Measurements from ENCODE around the gene HEPH. TPM values are rescaled to one million over a fixed set of nuclear protein-coding genes. Genes with fewer than 3 reads are reported as not detected.

HEPH gene
- total and polyA plus RNA-seq, 9 of the 15 experiments (the other 6 are each of a cell fraction or from before 2014, with no cell fraction given): 22.4 to 67.6 (median 42.9) TPM

DNA sequence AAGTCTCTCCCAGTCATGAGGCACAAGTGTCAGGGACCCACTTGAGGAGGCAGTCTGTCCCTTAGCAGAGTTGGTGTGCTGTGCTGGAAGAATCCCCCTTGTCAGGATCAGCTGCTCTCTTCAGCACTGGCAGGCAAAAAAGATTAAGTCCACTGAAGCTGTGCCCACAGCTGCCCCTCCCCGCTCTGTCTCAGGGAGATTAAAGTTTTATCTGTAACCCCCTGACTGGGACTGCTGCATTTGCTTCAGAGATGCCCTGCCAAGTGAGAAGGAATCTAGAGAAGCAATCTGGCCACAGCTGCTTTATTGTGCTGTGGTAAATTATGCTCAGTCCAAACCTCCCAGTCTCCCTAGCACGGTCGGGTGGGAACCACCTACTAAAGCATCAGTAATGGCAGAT lies 37.4 kb upstream of the HEPH start (continued):
- TF ChIP-seq POU5F1 (IDR thresholded peaks at IDR 0.05; ENCODE audit: borderline replicate concordance, low read depth, low read length, partially characterized antibody) (no peak), ZNF57 (CRISPR knock-in tag; IDR thresholded peaks at IDR 0.05) (no peak), SRSF1 (IDR thresholded peaks at IDR 0.05; ENCODE audit: low read depth, low read length) (no peak), ZNF263 (CRISPR knock-in tag; IDR thresholded peaks at IDR 0.05; ENCODE audit: borderline replicate concordance) (no peak), TSC22D4 (tag; IDR thresholded peaks at IDR 0.05) (no peak), CCNT2 (IDR thresholded peaks at IDR 0.05; ENCODE audit: borderline replicate concordance, extremely low read depth, insufficient read length, low read depth, low read length) (no peak), FOXP4 (CRISPR knock-in tag; IDR thresholded peaks at IDR 0.05; ENCODE audit: borderline replicate concordance) (no peak), MIER1 (IDR thresholded peaks at IDR 0.05; ENCODE audit: low read depth) (no peak), ZNF431 (CRISPR knock-in tag; IDR thresholded peaks at IDR 0.05) (no peak), SRSF3 (IDR thresholded peaks at IDR 0.05; ENCODE audit: insufficient read depth, low read length) (no peak), CBFB (CRISPR knock-in tag; IDR thresholded peaks at IDR 0.05) (no peak), VEZF1 (CRISPR knock-in tag; IDR thresholded peaks at IDR 0.05) (peak; percentile 46; the same call in 1 of the 2 replicates), GTF2A2 (tag; IDR thresholded peaks at IDR 0.05) (no peak), POLR2B (IDR thresholded peaks at IDR 0.05; ENCODE audit: low read depth, partially characterized antibody) (no peak), TBP (optimal IDR thresholded peaks at IDR 0.05; ENCODE audit: low read depth, low read length) (no peak), SLC30A9 (CRISPR knock-in tag; IDR thresholded peaks at IDR 0.05) (no peak), HDGF (IDR thresholded peaks at IDR 0.05) (no peak), ZNF77 (CRISPR knock-in tag; IDR thresholded peaks at IDR 0.05) (no peak), GATA2 (CRISPR knock-in tag; IDR thresholded peaks at IDR 0.05) (no peak), ZKSCAN3 (CRISPR knock-in tag; IDR thresholded peaks at IDR 0.05) (no peak)
- TF ChIP-seq, protein P1, sequence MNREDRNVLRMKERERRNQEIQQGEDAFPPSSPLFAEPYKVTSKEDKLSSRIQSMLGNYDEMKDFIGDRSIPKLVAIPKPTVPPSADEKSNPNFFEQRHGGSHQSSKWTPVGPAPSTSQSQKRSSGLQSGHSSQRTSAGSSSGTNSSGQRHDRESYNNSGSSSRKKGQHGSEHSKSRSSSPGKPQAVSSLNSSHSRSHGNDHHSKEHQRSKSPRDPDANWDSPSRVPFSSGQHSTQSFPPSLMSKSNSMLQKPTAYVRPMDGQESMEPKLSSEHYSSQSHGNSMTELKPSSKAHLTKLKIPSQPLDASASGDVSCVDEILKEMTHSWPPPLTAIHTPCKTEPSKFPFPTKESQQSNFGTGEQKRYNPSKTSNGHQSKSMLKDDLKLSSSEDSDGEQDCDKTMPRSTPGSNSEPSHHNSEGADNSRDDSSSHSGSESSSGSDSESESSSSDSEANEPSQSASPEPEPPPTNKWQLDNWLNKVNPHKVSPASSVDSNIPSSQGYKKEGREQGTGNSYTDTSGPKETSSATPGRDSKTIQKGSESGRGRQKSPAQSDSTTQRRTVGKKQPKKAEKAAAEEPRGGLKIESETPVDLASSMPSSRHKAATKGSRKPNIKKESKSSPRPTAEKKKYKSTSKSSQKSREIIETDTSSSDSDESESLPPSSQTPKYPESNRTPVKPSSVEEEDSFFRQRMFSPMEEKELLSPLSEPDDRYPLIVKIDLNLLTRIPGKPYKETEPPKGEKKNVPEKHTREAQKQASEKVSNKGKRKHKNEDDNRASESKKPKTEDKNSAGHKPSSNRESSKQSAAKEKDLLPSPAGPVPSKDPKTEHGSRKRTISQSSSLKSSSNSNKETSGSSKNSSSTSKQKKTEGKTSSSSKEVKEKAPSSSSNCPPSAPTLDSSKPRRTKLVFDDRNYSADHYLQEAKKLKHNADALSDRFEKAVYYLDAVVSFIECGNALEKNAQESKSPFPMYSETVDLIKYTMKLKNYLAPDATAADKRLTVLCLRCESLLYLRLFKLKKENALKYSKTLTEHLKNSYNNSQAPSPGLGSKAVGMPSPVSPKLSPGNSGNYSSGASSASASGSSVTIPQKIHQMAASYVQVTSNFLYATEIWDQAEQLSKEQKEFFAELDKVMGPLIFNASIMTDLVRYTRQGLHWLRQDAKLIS (CRISPR knock-in tag; IDR thresholded peaks at IDR 0.05): no peak
- TF ChIP-seq, protein P2, sequence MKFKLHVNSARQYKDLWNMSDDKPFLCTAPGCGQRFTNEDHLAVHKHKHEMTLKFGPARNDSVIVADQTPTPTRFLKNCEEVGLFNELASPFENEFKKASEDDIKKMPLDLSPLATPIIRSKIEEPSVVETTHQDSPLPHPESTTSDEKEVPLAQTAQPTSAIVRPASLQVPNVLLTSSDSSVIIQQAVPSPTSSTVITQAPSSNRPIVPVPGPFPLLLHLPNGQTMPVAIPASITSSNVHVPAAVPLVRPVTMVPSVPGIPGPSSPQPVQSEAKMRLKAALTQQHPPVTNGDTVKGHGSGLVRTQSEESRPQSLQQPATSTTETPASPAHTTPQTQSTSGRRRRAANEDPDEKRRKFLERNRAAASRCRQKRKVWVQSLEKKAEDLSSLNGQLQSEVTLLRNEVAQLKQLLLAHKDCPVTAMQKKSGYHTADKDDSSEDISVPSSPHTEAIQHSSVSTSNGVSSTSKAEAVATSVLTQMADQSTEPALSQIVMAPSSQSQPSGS (CRISPR knock-in tag; IDR thresholded peaks at IDR 0.05): no peak
